ENCODE results near the gene ACER3.
"Not testable (repeated sequence)": the region's sequence is repeated elsewhere in the genome, so short reads cannot be mapped to it uniquely, and the experiment has no call there.

The ACER3 gene

GRCh38 chr11:76944225-76944624 is 83.5 kb downstream of the ACER3 start:
- DNase-seq = no peak

- no peak for DNase-seq
Measured at GRCh38 chr11:76946223-76946622, 85.5 kb downstream of the ACER3 start.

- DNase-seq = no peak
Measured at GRCh38 chr11:76947190-76947589, 86.5 kb downstream of the ACER3 start.

- no peak for DNase-seq
Measured at GRCh38 chr11:76947800-76948199, 87.1 kb downstream of the ACER3 start.

GRCh38 chr11:76955459-76956114 is 94.9 kb downstream of the ACER3 start:
- no peak for DNase-seq

GRCh38 chr11:76962583-76963416 is 102.1 kb downstream of the ACER3 start:
- DNase-seq = no peak

GRCh38 chr11:76963417-76964168 is 102.9 kb downstream of the ACER3 start:
- not testable (repeated sequence) for DNase-seq

GRCh38 chr11:76972051-76972450 is 111.3 kb downstream of the ACER3 start:
- no peak for DNase-seq

GRCh38 chr11:76974179-76974891 is 113.6 kb downstream of the ACER3 start:
- no peak for DNase-seq

- DNase-seq = no peak
Measured at GRCh38 chr11:76975513-76975912, 114.8 kb downstream of the ACER3 start.

GRCh38 chr11:76977791-76978190 is 117.1 kb downstream of the ACER3 start:
- no peak for DNase-seq

- no peak for DNase-seq
Measured at GRCh38 chr11:76978239-76978638, 117.5 kb downstream of the ACER3 start.

GRCh38 chr11:76978818-76979217 is 118.1 kb downstream of the ACER3 start:
- DNase-seq = no peak

GRCh38 chr11:76980196-76980595 is 119.5 kb downstream of the ACER3 start:
- DNase-seq = no peak

- DNase-seq = no peak
Measured at GRCh38 chr11:76984743-76985142, 124.0 kb downstream of the ACER3 start.

GRCh38 chr11:76987203-76987602 is 126.5 kb downstream of the ACER3 start:
- DNase-seq = no peak

- no peak for DNase-seq
Measured at GRCh38 chr11:76990628-76991027, 129.9 kb downstream of the ACER3 start.

- DNase-seq = no peak
Measured at GRCh38 chr11:76995081-76995576, 134.4 kb downstream of the ACER3 start.

- no peak for DNase-seq
Measured at GRCh38 chr11:76997512-76997911, 136.8 kb downstream of the ACER3 start.

- DNase-seq = no peak
Measured at GRCh38 chr11:76999597-76999996, 138.9 kb downstream of the ACER3 start.

GRCh38 chr11:77001613-77002012 is 140.9 kb downstream of the ACER3 start:
- no peak for DNase-seq

- DNase-seq = no peak
Measured at GRCh38 chr11:77002776-77003175, 142.1 kb downstream of the ACER3 start.

- DNase-seq = peak; percentile 24
Measured at GRCh38 chr11:77003963-77004362, 143.2 kb downstream of the ACER3 start.

Data from HCEC 1CT (cell line).